NCI-H1436 (cell line): ENCODE measurements around the gene OBSCN.

ENCODE experiments used
- DNase-seq: peaks from one replicate; lab custom pipeline; 2025; lab: John Stamatoyannopoulos, UW

OBSCN gene

GRCh38 chr1:228306275-228307217, 98.7 kb downstream of the OBSCN start:
- no peak for DNase-seq

DNA sequence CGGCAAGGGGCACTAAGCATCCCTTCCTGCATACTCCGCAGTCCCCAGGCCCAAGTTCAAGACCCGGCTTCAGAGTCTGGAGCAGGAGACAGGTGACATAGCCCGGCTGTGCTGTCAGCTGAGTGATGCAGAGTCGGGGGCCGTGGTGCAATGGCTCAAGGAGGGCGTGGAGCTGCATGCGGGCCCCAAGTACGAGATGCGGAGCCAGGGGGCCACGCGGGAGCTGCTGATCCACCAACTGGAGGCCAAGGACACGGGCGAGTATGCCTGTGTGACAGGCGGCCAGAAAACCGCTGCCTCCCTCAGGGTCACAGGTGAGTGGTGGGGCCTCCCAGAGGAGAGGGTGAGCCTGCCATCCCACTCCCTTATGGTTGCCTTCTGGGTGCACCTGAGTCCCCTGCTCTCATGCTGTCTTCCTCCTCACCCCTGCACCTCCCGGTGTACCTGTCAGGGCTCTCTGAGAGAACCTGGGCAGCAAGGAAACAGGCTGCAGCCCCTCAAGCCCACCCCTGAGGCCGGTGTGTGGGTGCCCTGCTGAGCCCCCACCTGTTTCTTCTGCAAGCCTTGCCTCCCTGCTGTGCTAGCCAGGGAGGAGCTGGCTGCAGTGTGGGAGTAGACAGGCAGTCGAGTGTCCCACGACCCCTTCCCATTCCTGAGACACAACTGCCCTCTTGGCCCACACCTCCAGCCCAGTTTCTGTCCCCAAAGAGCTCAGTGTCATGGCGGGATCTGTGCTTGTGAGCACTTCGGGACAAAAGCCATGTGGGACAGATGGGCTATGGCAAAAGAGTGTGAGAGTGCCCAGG, 99.6 kb downstream of the OBSCN start:
- no peak for DNase-seq

DNA sequence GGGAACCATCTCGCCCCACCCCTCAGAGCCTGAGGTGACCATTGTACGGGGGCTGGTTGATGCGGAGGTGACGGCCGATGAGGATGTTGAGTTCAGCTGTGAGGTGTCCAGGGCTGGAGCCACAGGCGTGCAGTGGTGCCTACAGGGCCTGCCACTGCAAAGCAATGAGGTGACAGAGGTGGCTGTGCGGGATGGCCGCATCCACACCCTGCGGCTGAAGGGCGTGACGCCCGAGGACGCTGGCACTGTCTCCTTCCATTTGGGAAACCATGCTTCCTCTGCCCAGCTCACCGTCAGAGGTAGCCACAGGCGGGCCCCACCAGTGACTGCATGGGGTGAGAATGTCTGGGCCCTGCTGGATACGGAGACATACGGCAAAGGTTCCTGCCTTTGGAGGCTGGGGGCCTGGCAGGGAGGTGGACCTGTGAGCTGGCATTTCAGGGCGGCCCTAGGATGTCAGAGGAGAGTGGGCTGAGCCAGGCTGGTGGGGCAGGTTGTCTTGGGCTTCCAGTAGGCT, 100.3 kb downstream of the OBSCN start:
- DNase-seq = no peak

- no peak for DNase-seq
These were observed 100.9 kb downstream of the OBSCN start for GRCh38 chr1:228308628-228309325.

DNA sequence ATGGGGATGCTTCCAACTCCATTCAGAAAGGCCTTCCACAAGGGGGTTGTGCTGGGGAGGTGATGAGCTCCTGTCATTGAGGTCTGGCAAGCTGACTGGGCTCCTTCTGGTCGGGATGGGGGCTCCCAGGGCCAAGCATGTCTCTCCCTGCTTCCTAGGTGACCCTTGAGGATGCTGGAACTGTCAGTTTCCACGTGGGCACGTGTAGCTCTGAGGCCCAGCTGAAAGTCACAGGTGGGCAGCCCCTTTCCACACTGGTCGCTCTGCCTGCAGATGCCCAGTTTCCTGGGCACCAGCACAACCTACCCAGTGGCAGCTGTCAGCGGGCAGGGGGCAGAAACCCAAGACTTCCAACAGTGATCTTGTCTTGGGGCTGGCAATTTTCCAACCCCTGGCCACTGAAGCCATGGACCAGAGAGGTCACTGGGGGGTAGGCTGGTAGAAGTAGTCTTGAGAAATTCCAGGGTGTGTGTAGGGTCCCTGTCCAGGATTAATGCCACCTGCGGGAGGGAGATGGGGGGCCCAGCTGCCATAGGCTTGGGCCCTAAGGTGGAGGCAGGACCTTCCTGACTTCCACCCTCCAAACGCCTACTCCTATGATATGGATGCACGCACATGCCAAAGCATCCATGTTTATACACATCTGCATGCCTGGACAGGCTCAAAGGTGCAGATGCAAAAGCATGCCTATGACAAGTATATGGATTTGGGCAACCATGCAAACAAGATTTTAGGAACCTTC, 101.7 kb downstream of the OBSCN start:
- no peak for DNase-seq

DNA sequence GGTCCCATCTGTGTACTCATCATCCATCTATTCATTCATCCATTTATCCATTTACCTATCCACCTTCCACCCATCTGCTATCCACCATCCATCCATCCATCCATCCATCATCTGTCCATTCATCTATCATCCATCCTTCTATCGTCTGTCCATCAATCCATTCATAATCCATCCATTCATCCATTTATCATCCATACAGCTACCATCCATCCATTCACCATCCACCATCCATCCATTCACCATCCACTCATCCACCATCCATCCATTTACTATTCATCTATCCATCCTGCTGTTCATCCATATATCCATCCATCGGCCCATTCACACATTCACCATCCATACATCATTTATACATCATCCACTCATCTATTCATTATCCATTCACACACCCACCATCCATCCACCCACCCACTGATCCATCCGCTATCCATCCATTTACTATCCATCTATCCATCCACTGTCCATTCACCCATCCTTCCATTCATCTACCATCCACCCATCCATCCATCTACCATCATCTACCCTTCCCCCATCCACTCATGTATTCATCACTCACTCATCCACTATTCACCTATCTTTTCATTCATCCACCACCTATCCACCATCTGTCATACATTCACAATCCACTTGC, 102.4 kb downstream of the OBSCN start:
- DNase-seq = no peak

- DNase-seq = no peak
These were observed 103.2 kb downstream of the OBSCN start for GRCh38 chr1:228311091-228311490.

GRCh38 chr1:228312136-228312764, 104.4 kb downstream of the OBSCN start:
- no peak for DNase-seq

- no peak for DNase-seq
These were observed 105.9 kb downstream of the OBSCN start for GRCh38 chr1:228313536-228314277.

GRCh38 chr1:228314315-228314657, 106.4 kb downstream of the OBSCN start:
- DNase-seq = no peak

- no peak for DNase-seq
These were observed 107.0 kb downstream of the OBSCN start for GRCh38 chr1:228314658-228315483.

DNA sequence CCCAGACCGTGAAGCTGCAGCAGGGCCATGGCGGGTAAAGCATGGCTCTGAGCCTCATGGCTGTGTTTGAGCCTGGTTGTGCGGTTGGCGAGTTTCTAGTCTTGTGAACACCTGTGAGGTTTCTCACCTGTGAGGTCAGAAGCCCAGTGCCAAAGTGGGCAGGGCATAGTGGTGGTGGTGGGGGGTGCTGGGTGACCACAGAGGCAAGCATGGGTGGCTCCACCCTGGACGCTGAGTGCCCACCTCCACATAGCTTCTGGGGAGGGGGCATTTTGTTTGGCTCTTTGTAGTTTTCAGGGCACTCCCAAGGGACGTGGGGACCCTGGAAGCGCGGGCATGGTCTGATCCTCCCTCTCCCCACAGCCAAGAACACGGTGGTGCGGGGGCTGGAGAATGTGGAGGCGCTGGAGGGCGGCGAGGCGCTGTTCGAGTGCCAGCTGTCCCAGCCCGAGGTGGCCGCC, 107.7 kb downstream of the OBSCN start:
- DNase-seq = no peak

DNA sequence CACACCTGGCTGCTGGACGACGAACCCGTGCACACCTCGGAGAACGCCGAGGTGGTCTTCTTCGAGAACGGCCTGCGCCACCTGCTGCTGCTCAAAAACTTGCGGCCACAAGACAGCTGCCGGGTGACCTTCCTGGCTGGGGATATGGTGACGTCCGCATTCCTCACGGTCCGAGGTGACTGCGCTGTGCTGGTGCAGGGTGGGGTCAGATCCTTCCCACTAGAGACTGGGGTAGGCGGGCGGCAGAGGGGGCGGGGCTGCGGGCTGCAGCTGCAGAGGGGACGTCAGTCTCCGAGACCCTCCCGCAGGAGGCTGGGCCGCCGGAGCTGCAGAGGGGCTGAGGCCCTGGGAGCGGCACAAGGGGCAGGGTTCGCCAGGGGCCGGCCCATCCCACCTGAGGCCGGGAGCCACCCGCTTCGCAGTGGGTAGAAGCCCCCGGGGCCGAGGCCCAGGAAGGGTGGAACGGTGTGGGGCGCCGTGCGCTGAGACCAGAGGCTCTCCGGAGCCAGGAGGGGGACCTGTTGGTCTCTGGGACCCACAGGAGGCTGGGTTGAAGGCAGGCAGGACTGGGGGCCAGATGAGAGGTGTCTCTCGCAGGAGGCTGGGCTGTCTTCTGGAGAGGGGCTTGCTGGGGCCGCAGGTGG, 108.2 kb downstream of the OBSCN start:
- no peak for DNase-seq

DNA sequence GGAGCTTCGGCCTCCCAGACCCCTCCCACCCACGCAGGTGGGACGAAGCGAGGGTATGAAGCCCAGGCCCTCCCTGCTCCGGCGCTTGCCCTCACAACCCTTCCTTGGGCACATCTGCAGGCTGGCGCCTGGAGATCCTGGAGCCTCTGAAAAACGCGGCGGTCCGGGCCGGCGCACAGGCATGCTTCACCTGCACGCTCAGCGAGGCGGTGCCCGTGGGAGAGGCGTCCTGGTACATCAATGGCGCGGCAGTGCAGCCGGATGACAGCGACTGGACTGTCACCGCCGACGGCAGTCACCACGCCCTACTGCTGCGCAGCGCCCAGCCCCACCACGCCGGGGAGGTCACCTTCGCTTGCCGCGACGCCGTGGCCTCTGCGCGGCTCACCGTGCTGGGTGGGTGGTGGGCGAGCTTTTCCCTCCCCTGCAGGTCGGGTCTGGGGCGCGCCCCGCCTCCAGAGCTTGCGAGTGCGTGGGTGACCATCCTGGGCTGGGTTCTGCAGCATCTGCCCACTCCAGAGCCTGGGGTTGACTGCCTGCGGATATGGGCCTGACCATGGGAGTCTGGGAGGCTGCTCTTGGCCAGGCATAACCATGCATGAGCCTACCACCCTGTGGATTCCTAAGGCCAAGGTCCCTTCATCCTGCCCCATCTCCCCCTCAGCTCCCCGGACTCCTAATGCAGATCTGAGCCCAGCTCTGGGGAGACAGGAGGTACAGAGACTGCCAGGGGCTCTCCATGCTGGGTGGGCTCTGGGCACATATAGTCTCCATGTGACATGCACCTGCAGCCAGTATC, 108.9 kb downstream of the OBSCN start:
- no peak for DNase-seq

DNA sequence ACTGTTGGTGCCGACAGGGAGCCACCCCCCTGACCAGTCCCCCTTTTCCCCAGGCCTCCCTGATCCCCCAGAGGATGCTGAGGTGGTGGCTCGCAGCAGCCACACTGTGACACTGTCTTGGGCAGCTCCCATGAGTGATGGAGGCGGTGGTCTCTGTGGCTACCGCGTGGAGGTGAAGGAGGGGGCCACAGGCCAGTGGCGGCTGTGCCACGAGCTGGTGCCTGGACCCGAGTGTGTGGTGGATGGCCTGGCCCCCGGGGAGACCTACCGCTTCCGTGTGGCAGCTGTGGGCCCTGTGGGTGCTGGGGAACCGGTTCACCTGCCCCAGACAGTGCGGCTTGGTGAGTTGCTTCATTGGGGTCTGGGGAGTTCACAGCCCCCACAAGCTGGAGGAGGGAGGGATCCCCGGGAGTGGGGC, 109.6 kb downstream of the OBSCN start:
- DNase-seq = no peak

- no peak for DNase-seq
These were observed 110.3 kb downstream of the OBSCN start for GRCh38 chr1:228317891-228318810.
